HG03354 (cell line): ENCODE data around the gene EIF2S1.
"Not testable (repeated sequence)": the region's sequence is repeated elsewhere in the genome, so short reads cannot be mapped to it uniquely, and the experiment has no call there.

Source experiments
- ATAC-seq: cut with Tn5 transposase; IDR thresholded peaks from one replicate; pipeline ENCODE4 v1.9.1; 2021; ENCODE audit warnings: mild to moderate bottlenecking; ENCODE audit not compliant: unreplicated experiment, poor library complexity, severe bottlenecking

EIF2S1 gene

DNA sequence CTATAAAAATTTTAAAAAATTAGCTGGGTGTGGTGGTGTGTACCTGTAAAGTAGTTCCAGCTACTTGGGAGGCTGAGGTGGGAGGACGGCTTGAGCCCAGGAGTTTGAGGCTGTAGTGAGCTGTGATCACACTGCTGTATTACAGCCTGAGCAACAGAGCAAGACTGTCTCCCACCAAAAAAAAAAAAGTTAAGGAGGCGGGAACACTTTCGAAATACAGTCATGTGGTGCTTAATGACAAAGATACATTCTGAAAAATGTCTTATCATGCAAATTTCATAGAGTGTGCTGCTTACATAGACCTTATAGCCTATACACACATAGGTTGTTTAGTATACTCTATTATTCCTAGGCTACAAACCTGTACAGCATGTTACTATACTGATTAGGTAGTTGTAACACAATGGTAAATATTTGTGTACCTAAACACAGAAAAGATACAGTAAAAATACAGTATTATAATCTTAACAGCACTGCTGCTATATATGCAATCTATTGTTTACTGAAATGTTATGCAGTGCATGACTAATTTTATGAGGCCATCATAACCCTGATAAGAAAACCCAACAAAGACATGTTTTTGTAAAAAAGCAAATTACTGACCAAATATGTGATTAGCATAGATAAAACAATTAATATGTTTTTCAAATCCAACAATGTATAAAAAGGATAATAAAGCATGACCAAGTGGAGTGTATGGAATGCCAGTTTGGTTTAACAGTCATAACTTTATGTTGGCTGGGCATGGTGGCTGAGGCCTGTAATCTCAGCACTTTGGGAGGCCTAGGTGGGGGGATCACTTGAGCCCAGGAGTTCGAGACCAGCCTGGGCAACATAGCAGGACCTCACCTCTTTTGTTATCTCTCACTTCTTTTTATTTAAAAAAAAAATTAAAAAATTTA is 11.4 kb downstream of the EIF2S1 start:
- no peak for ATAC-seq

GRCh38 chr14:67372833-67373232 is 12.7 kb downstream of the EIF2S1 start:
- ATAC-seq: no peak

- ATAC-seq: peak; percentile 52
Observed at GRCh38 chr14:67373347-67373746, 13.2 kb downstream of the EIF2S1 start.

- ATAC-seq: no peak
Observed at GRCh38 chr14:67377916-67378315, 17.8 kb downstream of the EIF2S1 start.

- ATAC-seq: no peak
Observed at GRCh38 chr14:67385120-67385519, 25.0 kb downstream of the EIF2S1 start.

- ATAC-seq: no peak
Observed at GRCh38 chr14:67385618-67386017, 25.5 kb downstream of the EIF2S1 start.

DNA sequence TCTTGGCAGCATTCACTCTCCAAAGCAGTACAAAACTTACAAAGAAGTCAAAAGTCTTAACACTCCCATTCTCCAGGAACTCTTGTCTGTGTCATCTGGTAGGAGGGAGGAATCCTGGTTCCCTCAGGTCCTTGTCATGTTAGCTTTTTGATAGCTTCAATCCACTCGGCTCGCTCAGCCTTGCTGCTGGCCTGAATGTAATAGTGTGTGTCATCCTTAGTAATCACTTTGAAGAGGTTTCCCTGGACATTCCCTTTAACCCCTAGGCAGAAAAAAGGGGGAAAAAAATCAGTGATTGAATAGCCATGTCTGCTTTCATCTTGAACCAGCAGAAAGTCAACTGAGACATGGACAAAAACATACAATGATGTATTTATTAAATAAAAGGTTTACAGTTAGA is 27.1 kb downstream of the EIF2S1 start:
- ATAC-seq: no peak

GRCh38 chr14:67389275-67389674 is 29.1 kb downstream of the EIF2S1 start:
- ATAC-seq: no peak

GRCh38 chr14:67389811-67390534 is 29.8 kb downstream of the EIF2S1 start:
- ATAC-seq: no peak

- ATAC-seq: no peak
Observed at GRCh38 chr14:67391268-67391667, 31.1 kb downstream of the EIF2S1 start.

DNA sequence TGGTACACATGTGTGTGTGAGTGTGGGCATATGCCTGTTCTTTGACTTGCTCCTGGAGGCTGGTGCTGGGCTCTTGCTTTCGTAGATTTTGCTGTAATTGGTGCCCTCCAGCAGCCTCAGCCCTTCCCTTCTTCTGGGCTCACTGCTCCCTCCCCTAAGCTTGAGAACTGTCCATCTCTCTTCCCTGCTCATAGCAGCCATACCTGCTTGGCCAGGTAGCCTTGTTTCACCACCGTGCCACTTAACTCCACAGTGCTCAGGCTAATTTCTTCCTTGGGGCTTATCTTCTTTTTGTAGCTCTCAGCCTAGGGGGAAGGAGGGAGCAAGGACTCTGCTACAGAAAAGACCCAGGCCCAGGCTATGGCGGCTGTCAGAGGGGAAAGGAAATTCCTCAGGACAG is 32.0 kb downstream of the EIF2S1 start:
- no peak for ATAC-seq

DNA sequence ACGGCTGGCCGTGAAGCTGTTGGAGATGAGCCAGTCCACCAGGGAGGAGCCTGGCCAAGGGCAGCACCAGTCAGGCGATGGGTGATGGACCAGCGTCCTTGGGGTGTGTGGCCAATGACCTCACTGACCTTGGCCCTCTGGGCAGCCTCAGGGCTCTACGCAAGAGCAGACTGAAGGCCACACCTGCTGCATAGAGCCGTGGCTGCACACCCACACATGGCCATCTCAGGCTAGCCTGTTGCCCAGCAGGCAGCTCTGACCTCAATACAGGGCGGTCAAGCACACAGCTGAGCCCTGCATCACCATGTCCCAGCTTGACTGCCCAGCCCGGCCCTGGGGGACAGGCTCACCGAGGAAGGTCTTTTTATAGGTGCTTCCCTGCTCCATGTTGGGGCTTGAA is 32.7 kb downstream of the EIF2S1 start:
- ATAC-seq: no peak

- no peak for ATAC-seq
Observed at GRCh38 chr14:67393689-67394088, 33.6 kb downstream of the EIF2S1 start.

DNA sequence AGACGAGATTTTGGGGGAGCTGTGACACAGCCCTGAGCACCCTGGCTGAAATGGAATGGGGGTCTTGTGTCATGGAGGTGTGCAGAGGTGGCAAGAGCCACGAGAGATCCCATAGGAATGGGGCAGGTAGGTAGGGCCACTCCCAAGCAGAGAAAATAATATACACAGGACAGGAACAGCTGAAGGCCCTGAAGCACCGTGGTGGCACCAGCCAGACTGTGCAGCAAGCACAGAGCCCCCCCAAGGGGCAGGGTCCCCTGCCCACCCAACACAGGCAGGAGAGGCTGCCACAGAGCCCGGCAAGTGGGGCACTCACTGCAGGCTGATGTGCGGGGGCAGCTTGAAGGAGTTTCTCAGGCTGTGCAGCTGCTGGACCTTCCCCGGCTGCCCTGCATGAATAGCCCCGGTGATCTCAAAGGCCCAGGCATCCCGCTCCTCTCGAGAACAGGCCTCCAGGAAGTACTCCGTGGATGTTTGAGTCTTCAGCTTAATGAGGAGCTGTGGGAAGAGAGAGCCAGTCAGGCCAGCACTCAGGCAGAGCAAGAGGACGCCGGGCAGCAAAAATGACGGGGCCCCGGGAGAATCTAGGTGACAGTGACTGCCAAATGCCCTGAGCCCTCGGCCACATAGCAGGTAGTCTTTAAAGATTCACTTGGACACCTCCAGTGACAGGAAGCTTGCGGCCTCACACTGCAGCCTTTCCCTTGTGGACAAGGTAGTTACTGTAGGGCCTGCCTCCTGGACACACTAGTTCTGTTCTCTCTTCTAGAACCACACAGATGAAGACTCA is 35.2 kb downstream of the EIF2S1 start:
- ATAC-seq: no peak

- ATAC-seq: no peak
Observed at GRCh38 chr14:67395876-67396189, 35.7 kb downstream of the EIF2S1 start.

DNA sequence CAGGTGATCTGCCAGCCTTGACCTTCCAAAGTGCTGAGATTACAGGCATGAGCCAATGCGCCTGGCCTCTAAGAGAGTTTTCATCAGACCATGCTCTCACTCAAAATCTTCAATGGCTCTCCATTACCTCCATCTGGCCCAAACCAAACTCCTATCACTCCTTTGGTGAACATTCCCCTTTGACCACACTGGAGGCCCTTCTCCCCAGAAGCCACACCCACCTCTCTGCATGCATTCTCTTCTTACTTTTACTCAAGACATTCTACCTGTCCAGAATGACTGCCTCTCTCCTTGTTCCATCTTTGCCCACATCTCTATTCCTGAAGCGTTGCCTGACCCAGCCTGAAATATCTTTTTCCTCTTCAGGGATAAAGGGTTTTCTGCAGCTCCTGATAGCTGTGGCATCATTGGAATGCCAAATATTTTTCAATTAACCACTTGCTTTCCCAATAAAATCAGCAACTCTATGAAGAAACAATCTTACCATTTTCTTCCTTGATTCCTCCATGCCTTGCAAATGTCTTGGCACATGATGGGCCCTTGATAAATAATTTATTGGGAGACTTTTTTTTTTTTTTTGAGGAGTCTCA is 36.3 kb downstream of the EIF2S1 start:
- no peak for ATAC-seq

GRCh38 chr14:67397536-67397935 is 37.4 kb downstream of the EIF2S1 start:
- ATAC-seq: no peak

DNA sequence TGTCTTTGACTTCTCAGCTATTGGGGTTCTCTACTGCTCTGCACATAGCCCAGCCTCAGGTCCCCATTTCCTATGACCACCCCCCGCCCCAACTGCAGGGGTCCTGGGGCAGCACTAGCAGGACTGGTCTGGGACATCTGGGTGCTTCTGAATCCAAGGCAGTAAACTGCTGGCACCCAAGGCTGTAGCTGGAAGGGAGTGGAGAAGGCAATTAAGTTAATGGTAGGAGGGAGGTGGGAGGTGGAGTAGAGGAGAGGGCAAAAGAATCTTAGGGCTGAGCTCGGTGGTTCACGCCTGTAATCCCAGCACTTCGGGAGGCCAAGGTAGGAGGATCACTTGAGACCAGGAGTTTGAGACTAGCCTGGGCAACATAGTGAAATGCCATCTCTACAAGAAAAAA is 40.3 kb downstream of the EIF2S1 start:
- no peak for ATAC-seq

DNA sequence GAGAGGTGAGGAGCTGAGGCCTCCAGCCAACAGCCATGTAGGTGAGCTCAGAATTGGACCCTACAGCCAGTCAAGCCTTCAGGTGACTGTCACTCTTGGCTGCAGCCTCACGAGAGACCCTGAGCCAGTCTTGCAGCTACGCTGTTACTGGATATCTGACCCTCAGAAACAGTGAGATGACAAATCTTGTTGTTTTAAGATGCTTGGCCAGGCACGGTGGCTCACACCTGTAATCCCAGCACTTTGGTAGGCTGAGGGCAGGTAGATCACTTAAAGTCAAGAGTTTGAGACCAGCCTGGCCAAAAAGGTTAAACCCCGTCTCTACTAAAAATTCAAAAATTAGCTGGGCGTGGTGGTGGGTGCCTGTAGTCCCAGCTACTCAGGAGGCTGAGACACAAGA is 45.6 kb downstream of the EIF2S1 start:
- no peak for ATAC-seq

GRCh38 chr14:67408122-67408801 is 48.1 kb downstream of the EIF2S1 start:
- not testable (repeated sequence) for ATAC-seq
